Activated CD8-positive, alpha-beta memory T cell treated with anti-CD3 and anti-CD28 coated beads, Interleukin-2, amount 50 U/mL, for 4 hours (primary cell): ENCODE data around the gene CFAP221.

Experiments used
- DNase-seq: peaks from one replicate; pipeline ENCODE4 v3.0.0-alpha.2; 2020

CFAP221 gene

GRCh38 chr2:119537792-119538191 is 6.5 kb upstream of the CFAP221 start:
- no peak for DNase-seq

GRCh38 chr2:119541476-119541875 is 2.8 kb upstream of the CFAP221 start:
- DNase-seq, result no peak

- no peak for DNase-seq
Observed at GRCh38 chr2:119544939-119545475, 758 bp downstream of the CFAP221 start.

- DNase-seq, result no peak
Observed at GRCh38 chr2:119545754-119546446, 1.7 kb downstream of the CFAP221 start.

DNA sequence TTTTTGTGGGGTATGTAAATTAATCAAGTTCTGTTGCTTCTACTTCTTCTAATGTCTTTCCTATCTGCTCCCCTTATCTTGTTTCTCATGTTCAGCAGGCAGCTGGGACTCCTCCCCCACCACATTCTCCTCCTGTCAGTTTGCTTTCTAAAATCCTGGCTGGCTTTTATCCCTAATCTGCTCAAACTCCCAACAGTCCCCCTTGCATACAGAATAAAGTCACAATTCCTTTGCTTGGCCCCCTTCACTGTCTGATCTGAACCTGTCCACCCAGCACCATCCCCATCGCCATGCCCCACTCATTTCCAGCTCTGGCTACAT is 2.2 kb downstream of the CFAP221 start:
- DNase-seq, result no peak

DNA sequence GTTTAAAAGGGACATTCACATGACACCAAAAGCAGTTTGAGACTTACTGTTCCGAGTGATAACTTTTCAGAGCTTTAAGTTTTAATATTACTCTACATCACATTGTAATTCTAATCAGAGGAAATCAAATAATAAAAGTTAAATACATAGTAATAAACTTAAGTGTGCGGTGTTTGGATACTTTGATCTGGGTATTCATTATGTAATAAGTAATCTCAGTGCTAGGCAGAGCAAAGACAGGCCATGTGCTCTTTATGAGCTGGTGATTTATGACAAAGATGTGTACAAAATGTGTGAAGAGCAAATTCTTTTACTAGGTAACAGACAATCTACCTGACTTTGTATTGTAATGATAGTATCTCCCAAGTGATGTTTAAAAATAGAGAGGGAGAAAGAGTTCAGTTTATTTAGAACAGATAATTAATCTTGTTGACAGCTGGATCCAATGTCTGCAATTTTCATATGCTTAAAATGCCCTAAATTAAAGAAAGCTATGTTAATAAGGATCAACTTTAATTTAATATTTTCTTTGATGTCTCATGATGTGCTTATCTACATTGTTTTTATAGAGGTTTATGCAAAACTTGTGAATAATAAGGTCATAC is 4.4 kb downstream of the CFAP221 start:
- DNase-seq, result no peak

GRCh38 chr2:119549241-119549640 is 5.0 kb downstream of the CFAP221 start:
- DNase-seq, result no peak

GRCh38 chr2:119550346-119550745 is 6.1 kb downstream of the CFAP221 start:
- no peak for DNase-seq

DNA sequence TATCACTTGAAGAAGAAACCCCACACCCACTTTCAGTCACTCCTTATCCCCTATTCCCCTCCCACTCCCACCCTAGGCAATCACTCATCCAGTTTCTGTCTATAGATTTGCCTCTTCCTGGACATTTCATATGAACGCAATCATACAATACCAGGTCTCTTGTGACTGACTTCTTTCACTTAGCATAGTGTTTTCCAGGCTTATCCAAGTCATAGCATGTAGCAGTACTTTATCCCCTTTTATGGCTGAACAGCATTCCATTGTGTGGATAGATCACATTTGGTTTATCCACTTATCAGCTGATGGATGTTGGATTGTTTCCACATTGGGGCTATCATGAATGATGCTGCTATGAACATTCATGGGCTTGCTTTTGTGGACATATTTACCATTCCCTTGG is 6.6 kb downstream of the CFAP221 start:
- DNase-seq, result no peak

DNA sequence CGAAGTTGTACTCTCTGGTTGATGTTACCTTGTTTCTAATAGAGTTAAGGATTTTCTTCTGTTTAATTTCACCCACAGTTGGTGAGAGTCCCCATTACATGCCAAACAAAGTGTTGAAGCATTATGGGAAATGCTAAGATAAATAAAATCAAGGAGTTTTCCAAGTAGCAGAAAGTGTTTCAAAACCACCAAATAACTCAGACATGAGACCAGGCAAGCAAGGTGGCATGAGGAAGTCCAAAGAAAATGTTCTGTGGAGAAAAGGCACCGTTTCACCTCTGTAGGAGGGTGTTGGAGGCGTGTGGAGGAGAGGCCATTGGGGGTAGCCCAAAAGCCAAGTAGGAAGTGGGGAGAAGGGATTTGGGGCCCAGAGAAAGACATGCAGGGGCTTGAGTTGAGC is 8.7 kb downstream of the CFAP221 start:
- DNase-seq, result no peak

- no peak for DNase-seq
Observed at GRCh38 chr2:119553687-119554344, 9.6 kb downstream of the CFAP221 start.

GRCh38 chr2:119565481-119565880 is 21.2 kb downstream of the CFAP221 start:
- no peak for DNase-seq

DNA sequence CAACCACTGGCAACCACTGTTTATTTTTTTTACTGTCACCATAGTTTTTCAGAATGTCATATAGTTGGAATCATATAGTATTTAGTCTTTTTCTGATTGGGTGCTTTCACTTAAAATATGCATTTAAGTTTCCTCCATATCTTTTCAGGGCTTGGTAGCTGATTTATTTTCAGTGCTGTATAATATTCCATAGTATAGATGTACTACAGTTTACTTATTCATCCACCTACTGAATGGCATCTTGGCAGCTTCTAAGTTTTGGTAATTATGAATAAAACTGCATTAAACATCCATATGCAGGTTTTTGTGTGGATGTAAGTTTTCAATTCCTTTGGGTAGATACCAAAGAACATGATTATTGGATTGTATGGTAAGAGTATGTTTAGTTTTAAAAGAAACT is 23.0 kb downstream of the CFAP221 start:
- no peak for DNase-seq

GRCh38 chr2:119574108-119574815 is 30.0 kb downstream of the CFAP221 start:
- DNase-seq, result no peak

- DNase-seq, result no peak
Observed at GRCh38 chr2:119574864-119575263, 30.6 kb downstream of the CFAP221 start.

DNA sequence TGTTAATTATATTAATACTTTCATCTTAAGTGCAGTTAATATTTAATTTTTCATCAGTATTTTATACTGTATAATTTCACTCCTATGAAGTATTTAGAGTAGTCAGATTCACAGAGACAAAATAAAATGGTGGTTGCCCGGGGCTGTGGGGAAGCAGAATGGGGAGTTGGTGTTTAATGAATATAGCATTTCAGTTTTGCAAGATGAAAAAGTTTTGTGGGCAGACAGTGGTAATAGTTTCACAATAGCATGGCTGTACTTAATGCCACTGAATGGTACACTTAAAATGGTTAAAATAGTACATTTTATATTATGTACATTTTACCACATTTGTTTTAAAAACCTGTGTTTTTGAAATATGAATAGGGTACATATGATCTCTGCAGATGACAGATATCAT is 31.2 kb downstream of the CFAP221 start:
- no peak for DNase-seq

DNA sequence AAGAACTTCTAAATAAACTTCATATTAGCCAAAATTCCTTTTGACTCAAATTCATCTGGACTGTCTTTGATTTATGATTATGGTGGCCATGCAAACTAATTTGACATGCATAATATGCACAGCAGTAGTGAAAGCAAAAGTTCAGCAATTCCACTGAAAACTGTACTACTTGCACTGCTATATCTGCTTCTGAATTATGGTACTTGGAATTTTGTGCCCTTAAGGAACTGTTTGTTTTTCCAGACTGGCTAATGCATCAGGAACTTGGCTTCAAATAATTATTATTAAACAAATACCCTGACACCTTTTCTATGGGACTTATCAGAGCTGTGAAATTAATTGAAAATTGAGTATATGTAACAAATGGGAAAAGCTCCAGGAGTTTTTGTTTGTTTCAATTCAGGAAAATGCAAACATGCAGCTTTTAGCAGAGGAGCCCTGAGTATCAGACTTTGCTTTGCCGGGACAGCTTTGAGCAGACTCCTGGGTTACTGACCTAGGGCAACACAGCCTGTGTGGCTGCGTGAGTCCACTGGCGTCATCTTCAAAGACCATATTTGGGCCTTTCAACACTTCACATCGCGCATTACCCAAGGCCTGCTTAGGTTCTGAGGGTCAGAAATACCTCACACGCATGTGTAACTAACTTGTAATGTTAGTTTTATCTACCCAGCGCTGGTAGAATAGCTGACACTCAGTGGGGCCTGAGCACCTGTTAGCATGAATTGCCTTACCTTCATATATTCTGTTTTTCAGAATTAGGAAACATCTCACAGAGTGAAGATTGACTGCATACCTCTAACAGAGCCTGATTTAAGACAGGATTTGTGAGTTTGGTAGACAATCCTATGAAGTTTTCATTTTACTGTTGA is 35.4 kb downstream of the CFAP221 start:
- no peak for DNase-seq

GRCh38 chr2:119580550-119581072 is 36.4 kb downstream of the CFAP221 start:
- no peak for DNase-seq

DNA sequence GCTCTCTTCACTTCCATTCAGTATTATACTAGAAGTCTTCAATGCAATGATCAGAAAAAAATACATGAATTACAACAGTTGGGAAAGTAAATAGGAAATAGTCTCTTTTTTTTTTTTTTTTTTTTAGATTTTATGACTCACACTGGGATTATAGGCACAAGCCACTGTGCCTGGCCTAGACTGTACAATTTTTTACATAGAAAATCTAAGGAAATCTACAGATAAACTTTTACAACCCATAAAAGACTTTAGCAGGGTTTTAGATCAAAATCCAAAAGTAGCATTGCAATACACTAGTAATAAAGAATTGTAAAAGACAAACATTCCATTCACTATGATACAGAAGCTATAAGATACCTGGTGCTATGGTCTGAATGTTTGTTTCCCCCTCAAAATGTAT is 39.0 kb downstream of the CFAP221 start:
- no peak for DNase-seq

DNA sequence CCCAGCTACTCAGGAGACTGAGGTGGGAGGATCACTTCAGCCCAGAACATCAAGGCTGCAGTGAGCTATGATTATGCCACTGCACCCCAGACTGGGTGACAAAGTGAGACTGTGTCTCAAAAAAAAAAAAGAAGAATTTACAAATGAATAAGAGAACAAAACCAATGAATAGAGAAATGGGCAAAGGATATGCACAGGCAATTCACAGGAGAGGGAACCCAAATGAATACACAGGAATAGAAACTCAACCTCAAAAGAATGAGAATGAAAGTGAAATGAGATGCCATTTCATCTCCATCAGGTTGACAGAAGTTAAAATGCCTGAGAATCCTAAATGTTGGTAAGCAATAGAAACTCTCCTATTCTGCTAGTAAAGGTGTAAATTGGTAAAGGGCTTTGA is 40.2 kb downstream of the CFAP221 start:
- no peak for DNase-seq

DNA sequence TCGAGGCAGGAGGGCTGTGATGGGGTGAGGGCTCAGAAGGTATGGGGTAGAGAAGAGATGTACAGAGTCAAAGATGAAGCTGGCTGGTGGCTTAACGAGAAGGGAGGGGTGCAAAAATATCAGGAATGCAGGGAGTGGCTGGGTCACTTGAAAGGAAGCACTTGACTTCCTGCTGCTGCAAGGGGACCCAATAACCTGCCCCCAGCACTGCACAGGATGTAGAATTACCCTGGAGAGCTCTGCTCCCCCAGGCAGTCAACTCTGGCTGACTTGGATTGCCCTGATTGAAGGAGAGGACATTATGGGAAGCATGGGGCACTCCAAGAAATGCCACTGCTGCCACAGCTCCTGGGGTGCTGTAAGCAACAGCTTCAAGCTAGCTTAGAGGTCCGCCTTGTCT is 41.8 kb downstream of the CFAP221 start:
- DNase-seq, result no peak

GRCh38 chr2:119590873-119591272 is 46.6 kb downstream of the CFAP221 start:
- DNase-seq, result no peak
